IPS-NIHi7 (cell line): ENCODE measurements around the gene ITGB5.
"Not testable (repeated sequence)": the region's sequence is repeated elsewhere in the genome, so short reads cannot be mapped to it uniquely, and the experiment has no call there.

ENCODE experiments used
- DNase-seq: peaks from one replicate; pipeline ENCODE4 v3.0.0; 2012; ENCODE audit warnings: mixed read lengths; ENCODE audit errors: extremely low spot score

The ITGB5 gene

GRCh38 chr3:124772081-124772831, 114.9 kb downstream of the ITGB5 start:
- DNase-seq: no peak

GRCh38 chr3:124771083-124771445, 116.1 kb downstream of the ITGB5 start:
- DNase-seq: no peak

DNA sequence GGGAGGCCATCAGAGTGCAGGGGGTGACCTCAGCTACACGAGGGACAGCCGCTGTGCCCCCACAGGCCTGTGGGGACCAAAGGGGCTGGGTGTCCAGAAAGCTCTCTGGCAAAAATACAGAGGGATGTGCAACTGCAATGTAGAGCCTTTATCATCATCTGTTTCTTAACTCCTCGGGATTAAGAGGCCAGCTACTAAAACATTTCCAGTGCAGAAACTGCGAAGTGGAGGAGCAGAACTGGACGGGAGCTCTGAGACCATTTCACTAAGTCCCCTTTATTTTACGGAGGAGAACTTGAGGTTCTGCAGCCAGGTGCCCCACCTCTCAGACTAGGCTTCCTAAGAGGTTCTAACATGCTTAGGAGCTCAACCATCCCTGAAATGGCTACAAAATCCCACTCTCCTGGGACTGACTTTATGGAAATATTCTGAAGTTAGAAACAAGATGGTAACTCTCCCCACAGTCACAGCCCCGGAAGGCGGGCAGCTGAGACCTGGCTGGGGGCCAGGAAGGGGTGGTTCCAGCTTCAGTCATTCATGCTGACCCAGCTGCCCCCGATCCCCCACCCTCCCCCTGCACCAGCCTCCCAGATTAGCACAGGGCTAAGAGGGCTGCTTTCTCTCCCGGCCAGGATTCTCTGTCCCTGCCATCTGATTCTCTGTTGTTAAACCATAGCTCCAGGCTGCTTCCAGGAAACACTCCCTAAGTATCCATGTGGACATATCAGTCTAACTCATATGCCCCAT, 116.7 kb downstream of the ITGB5 start:
- DNase-seq: no peak

- no peak for DNase-seq
Measured at GRCh38 chr3:124769462-124769861, 117.7 kb downstream of the ITGB5 start.

DNA sequence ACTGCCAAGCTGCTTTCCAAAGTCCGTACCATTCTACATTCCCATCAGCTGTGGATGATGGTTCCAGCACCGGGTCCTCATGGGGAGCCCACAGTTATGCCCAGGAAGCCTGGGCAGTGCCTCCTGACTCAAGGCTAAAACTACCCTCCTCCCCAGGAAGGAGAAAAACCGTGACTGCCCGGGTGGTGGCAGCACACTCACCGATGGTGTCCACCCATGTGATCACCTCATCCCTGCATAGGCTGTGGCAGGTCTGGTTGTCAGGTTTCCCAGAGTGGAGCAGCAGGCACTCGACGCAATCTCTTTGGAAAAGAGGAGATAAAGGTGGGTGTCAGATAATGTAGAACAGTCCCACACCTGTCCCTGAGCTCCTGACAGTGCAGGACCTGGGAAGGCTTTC, 118.4 kb downstream of the ITGB5 start:
- DNase-seq: peak; percentile 49

DNA sequence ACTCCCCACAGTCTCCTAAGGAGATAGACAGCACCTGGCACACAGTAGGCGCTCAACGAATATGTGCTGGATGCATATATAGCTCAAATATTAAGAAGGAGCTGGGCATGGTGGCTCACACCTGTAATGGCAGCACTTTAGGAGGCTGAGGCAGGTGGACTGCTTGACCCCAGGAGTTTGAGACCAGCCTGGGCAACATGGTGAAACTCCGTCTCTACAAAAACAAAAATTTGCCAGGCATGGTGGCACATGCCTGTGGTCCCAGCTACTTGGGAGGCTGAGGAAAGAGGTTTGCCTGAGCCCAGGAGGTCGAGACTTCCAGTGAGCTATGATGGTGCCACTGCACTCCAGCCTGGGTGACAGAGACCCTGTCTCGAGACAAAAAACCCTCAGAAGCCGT, 119.5 kb downstream of the ITGB5 start:
- DNase-seq: no peak

- DNase-seq: no peak
Measured at GRCh38 chr3:124767264-124767663, 119.9 kb downstream of the ITGB5 start.

DNA sequence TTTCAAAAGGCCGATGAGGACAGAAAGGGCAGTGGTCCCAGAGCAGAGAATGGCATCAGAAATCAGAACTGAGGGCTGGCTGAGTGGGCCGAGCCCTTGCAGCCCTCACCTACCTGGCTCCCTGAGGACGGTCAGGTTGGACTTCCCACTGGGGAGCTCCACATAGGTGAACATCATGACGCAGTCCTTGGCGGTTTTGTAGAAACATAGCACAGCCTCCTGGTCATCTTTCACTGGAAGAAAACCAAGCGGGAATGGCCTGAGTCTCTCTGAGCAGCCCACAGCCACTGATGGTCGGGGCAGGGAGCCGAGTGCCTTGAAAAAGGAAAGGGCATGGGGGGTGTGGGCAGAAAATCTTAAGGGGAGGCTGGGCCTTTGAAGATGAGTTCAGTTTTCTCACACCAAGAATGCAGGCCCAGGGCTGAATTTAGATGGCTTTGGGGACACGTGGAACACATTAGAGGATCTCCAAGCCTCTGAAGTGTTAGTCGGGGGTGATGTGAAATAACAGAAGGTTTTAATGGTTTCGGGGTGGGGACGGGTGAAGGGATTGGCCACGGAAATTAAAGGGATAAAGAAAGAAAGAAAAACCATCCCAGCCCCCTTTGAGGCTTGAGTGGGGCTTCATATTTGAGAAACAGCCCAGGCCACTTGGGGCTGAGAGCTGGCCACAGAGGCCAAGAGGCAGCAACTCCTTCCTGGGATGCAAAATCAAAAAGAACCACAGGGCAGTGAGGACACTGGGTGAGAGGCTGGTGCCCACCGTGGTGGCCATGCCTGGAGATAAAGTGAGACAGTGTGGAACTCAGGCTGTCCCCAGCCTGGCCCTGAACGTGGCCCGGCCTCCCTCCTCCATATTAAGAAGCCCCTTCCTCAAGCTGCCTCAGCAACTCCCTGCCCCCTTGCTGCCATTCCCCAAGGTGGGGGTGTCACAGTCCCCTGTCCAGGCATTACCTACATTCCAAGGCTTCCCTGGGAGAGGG, 120.8 kb downstream of the ITGB5 start:
- DNase-seq: no peak

GRCh38 chr3:124765197-124765840, 121.8 kb downstream of the ITGB5 start:
- DNase-seq: no peak

GRCh38 chr3:124764746-124765145, 122.4 kb downstream of the ITGB5 start:
- DNase-seq: no peak

GRCh38 chr3:124763644-124764358, 123.4 kb downstream of the ITGB5 start:
- DNase-seq: no peak

DNA sequence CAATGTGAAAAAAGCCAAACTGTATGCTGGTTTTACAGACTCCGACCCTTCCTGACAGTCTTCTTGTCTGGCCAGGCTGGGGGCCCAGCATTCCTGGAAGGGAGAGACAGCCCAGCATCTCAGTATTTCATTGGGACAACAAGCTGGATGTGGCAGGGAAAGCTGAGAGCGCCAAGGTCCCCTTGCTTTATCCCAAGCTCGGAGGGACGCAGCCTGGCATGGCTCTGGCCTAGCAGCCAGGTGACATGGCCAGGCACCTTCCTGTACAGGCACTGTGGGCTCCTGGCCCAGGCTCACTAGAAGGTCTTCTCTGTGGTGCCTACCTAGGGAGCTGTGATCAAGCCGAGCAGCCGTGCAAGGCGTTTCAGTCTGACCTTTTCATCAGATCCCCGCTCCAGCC, 124.0 kb downstream of the ITGB5 start:
- DNase-seq: no peak

GRCh38 chr3:124762661-124763011, 124.5 kb downstream of the ITGB5 start:
- no peak for DNase-seq

DNA sequence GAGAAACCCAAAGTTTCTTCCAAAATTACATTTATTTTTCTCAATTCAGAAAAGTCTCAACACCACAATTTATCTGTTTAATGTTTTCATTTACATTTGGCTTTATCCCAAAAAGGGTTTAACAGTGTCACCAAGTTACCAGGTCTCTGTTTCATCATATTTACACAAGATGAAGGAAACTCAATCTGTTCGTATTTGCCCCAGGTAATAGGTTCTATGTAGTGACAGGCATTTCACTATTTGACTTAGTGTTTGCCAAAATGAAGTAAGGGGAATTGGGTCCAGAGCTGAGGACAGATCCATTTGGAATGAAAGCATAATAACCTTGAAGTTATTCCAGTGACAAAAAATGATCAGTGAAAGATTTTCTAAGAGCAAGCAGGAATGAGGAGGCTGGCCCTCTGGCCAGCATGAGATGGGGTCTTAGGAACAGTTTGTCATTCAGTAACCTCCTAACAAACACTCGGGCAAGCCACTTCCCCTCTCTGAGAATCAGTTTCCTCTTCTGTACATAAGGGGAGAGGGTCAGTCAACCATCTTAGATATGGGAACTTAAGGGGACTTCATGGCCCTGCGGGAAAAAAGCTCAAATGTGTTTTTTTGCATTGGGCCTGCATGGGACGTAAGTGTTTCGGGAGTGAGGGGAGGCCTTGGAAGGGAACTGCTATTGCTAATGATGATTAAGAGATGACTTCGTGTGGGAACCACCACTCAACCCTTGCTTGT, 125.1 kb downstream of the ITGB5 start:
- DNase-seq: no peak

DNA sequence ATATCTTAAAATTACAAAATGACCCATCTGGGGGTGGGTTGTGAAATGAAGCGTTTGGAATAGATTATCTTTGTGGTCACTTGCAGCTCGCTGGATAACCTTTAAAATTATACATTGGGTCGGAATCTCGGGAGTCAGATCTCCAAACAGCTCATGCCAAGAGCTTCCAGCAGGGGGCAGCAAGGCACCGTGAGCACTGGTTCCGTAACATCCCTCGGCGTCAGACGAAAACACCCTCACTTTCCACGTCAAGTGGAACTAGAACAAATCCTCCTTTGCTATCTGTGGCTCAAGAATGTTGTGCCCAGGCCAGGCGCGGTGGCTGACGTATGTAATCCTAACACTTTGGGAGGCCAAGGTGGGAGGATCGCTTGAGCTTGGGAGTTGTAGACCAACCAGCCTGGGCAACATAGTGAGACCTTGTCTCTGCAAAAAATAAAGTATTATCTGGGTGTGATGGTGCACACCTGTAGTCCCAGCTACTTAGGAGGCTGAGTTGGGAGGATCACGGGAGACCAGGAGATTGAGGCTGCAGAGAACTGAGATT, 125.8 kb downstream of the ITGB5 start:
- DNase-seq: peak; percentile 76

GRCh38 chr3:124760601-124761000, 126.6 kb downstream of the ITGB5 start:
- DNase-seq: no peak

GRCh38 chr3:124759666-124760401, 127.3 kb downstream of the ITGB5 start:
- DNase-seq: no peak

- no peak for DNase-seq
Measured at GRCh38 chr3:124758851-124759635, 128.1 kb downstream of the ITGB5 start.

- not testable (repeated sequence) for DNase-seq
Measured at GRCh38 chr3:124757926-124758325, 129.2 kb downstream of the ITGB5 start.
